ENCODE results near the gene PER1. TPM values are rescaled to one million over a fixed set of nuclear protein-coding genes. Genes with fewer than 3 reads are reported as not detected.
"Not testable (repeated sequence)": the region's sequence is repeated elsewhere in the genome, so short reads cannot be mapped to it uniquely, and the experiment has no call there.

The PER1 gene
- 10.6 and 18.4 TPM in 2 replicates for total RNA-seq (2014; rRNA removed; shearing (Covaris generic))

GRCh38 chr17:8152112-8152775 lies at the start of gene PER1:
Gene PER1 (minus strand): TSS chr17:8152404. CDS start chr17:8150706, 1,698 bp downstream.
- DNase-seq (ENCODE audit: low read depth) = peak; percentile 86

GRCh38 chr17:8192070-8192815 lies 40.0 kb upstream of the PER1 start:
- peak; percentile 62 for DNase-seq (ENCODE audit: low read depth)

GRCh38 chr17:8190506-8190905 lies 38.3 kb upstream of the PER1 start:
- no peak for DNase-seq (ENCODE audit: low read depth)

- peak; percentile 99 for DNase-seq (ENCODE audit: low read depth)
Measured at GRCh38 chr17:8189711-8190477, 37.7 kb upstream of the PER1 start, which contains the start of gene BORCS6. Gene BORCS6 (minus strand): TSS chr17:8190180. CDS start chr17:8190140, 40 bp downstream.

GRCh38 chr17:8189041-8189710 lies 37.0 kb upstream of the PER1 start:
- no peak for DNase-seq (ENCODE audit: low read depth)

- no peak for DNase-seq (ENCODE audit: low read depth)
Measured at GRCh38 chr17:8188263-8188839, 36.1 kb upstream of the PER1 start.

GRCh38 chr17:8187517-8188262 lies 35.5 kb upstream of the PER1 start:
- peak; percentile 99 for DNase-seq (ENCODE audit: low read depth)

- peak; percentile 92 for DNase-seq (ENCODE audit: low read depth)
Measured at GRCh38 chr17:8186787-8187516, 34.7 kb upstream of the PER1 start.

- no peak for DNase-seq (ENCODE audit: low read depth)
Measured at GRCh38 chr17:8186446-8186786, 34.2 kb upstream of the PER1 start.

- DNase-seq (ENCODE audit: low read depth) = peak; percentile 72
Measured at GRCh38 chr17:8185582-8186445, 33.6 kb upstream of the PER1 start.

GRCh38 chr17:8176998-8177731 lies 25.0 kb upstream of the PER1 start:
- DNase-seq (ENCODE audit: low read depth) = no peak

GRCh38 chr17:8176197-8176940 lies 24.2 kb upstream of the PER1 start, which contains the start of gene TMEM107:
Gene TMEM107 (minus strand): TSS chr17:8176380. CDS start chr17:8176286, 94 bp downstream.
- DNase-seq (ENCODE audit: low read depth) = peak; percentile 88

GRCh38 chr17:8175795-8176196 lies 23.6 kb upstream of the PER1 start:
- DNase-seq (ENCODE audit: low read depth) = peak; percentile 39

- peak; percentile 52 for DNase-seq (ENCODE audit: low read depth)
Measured at GRCh38 chr17:8173871-8174322, 21.7 kb upstream of the PER1 start.

GRCh38 chr17:8173056-8173870 lies 21.1 kb upstream of the PER1 start:
- peak; percentile 97 for DNase-seq (ENCODE audit: low read depth)

GRCh38 chr17:8170186-8170585 lies 18.0 kb upstream of the PER1 start:
- not testable (repeated sequence) for DNase-seq (ENCODE audit: low read depth)
